Hepatocyte (in vitro differentiated cells): Measurements from ENCODE around the gene GJD4.

Experiments used
- CTCF ChIP-seq: fragments of 200-600 bp; sonication (generic); IDR thresholded peaks from 2 replicates; pipeline ENCODE4 v1.5.1; 2016; ENCODE audit warnings: antibody characterized with exemption, mild to moderate bottlenecking; ENCODE audit not compliant: poor library complexity
- EZH2 ChIP-seq: fragments of 200-600 bp; sonication (generic); IDR thresholded peaks from 2 replicates; pipeline ENCODE4 v1.6.1; 2016; ENCODE audit warnings: antibody characterized with exemption, mild to moderate bottlenecking, borderline replicate concordance
- EZH2phosphoT487 ChIP-seq: fragments of 200-600 bp; sonication (generic); IDR thresholded peaks from one replicate; pipeline ENCODE4 v1.6.1; 2018; ENCODE audit warnings: antibody characterized with exemption, mild to moderate bottlenecking, low read depth, moderate library complexity; ENCODE audit not compliant: unreplicated experiment, severe bottlenecking

DNA sequence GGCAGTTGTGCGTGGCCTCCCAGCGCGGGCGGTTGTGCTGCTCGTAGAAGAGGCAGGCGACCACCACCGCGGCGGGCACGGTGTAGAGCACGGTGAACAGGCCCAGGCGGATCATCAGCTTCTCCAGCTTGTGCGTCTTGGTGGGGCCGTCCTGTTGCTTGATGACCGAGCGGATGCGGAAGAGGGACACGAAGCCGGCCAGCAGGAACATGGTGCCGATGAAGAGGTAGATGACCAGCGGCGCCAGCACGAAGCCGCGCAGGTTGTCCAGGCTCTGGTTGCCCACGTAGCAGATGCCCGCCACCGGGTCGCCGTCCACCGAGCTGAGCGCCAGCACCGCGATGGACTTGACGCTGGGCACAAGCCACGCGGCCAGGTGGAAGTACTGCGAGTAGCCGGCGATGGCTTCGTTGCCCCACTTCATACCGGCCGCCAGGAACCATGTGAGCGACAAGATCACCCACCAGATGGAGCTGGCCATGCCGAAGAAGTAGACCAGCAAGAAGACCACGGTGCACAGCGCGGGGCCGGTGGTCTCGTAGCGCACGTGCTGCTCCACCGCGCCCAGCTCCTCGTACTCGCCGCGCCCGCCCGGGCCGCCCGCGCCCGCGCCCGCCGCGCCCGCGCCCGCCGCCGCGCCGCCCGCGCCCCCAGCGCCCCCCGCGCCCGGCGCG, 34.7 kb downstream of the GJD4 start:
- TF ChIP-seq CTCF = no peak
- TF ChIP-seq EZH2 = no peak
- no peak for TF ChIP-seq EZH2phosphoT487
